GM19043 (cell line): ENCODE data around the gene POC1A.
A peak's percentile ranks its signal among the peaks of the same experiment; 100 is the strongest.
"Not testable (repeated sequence)": the region's sequence is repeated elsewhere in the genome, so short reads cannot be mapped to it uniquely, and the experiment has no call there.

Experiments
- ATAC-seq: cut with Tn5 transposase; IDR thresholded peaks from one replicate; pipeline ENCODE4 v1.9.1; 2021; ENCODE audit warnings: low read depth; ENCODE audit not compliant: unreplicated experiment

The POC1A gene

GRCh38 chr3:52036222-52036694, 118.0 kb downstream of the POC1A start:
- ATAC-seq = peak; percentile 54

- no peak for ATAC-seq
These were observed 119.6 kb downstream of the POC1A start for GRCh38 chr3:52034651-52035050.

- ATAC-seq = no peak
These were observed 120.0 kb downstream of the POC1A start for GRCh38 chr3:52034212-52034611.

GRCh38 chr3:52033748-52034147, 120.5 kb downstream of the POC1A start:
- not testable (repeated sequence) for ATAC-seq

GRCh38 chr3:52032702-52033408, 121.4 kb downstream of the POC1A start:
- ATAC-seq = no peak

GRCh38 chr3:52031896-52032295, 122.3 kb downstream of the POC1A start:
- ATAC-seq = no peak

- no peak for ATAC-seq
These were observed 123.4 kb downstream of the POC1A start for GRCh38 chr3:52030714-52031310.

GRCh38 chr3:52029535-52029934, 124.7 kb downstream of the POC1A start:
- no peak for ATAC-seq

GRCh38 chr3:52029053-52029452, 125.2 kb downstream of the POC1A start:
- no peak for ATAC-seq

- ATAC-seq = no peak
These were observed 125.7 kb downstream of the POC1A start for GRCh38 chr3:52028572-52028971.

GRCh38 chr3:52026041-52026440, 128.2 kb downstream of the POC1A start:
- ATAC-seq = no peak

GRCh38 chr3:52025453-52025852, 128.8 kb downstream of the POC1A start:
- ATAC-seq = no peak
